HepG2 (cell line): Measurements from ENCODE around the gene ZNF26. TPM values are rescaled to one million over a fixed set of nuclear protein-coding genes. Genes with fewer than 3 reads are reported as not detected.

Experiments
- ATAC-seq: fragments of 200-7000 bp; cut with Tn5 transposase; 3 replicates; pipeline ENCODE4 v1.9.1; 2020; ENCODE audit warnings: mild to moderate bottlenecking, moderate library complexity
- BruUV-seq: library from RNA; stranded (reverse); fragments of 400-500 nt; replicated peaks from 2 replicates; lab custom pipeline; 2021; lab: Mats Ljungman, UMichigan
- CTCF ChIA-PET: fragments of 300-600 bp; formaldehyde crosslinking; extraction: SDS; loops from one replicate; lab custom pipeline; 2021; ENCODE audit warnings: low total read pairs, inconsistent platforms, low intra/inter-chr PET ratio; lab: Yijun Ruan, JAX
- POLR2A ChIA-PET: fragments of 350-600 bp; sonication (Branson Sonifier 250); formaldehyde crosslinking; loops from one replicate; lab custom pipeline; 2020; ENCODE audit warnings: antibody characterized with exemption, inconsistent platforms; lab: Yijun Ruan, JAX
- DNase-seq: peaks from one replicate; pipeline ENCODE4 v3.0.0-alpha.2; 2015; ENCODE audit warnings: low spot score
- FAIRE-seq: peaks from 3 replicates; lab custom pipeline; 2011; peaks lifted over from hg19 to GRCh38; lab: Jason Lieb, UNC
- H2AFZ ChIP-seq: one replicate; pipeline ENCODE4 v1.6.1; 2011; ENCODE audit warnings: low read length, inconsistent platforms
- H3K27ac ChIP-seq: fragments of 300-600 bp; 3 replicates; pipeline ENCODE4 v1.8.0; 2011; ENCODE audit warnings: mixed run types, mild to moderate bottlenecking, mixed read lengths, low read length, inconsistent platforms; ENCODE audit not compliant: insufficient read depth; ENCODE audit errors: extremely low read length
- H3K27me3 ChIP-seq, 2 experiments: fragments of 200-600 bp in 1 of 2; 2 replicates in 1 of 2; 3 replicates in 1 of 2; pipeline versions ENCODE4 v1.6.0 to v1.8.0; 2011; ENCODE audit warnings: low read length in 2 of 2, mild to moderate bottlenecking in 2 of 2, moderate library complexity in 2 of 2, inconsistent platforms in 1 of 2; ENCODE audit not compliant: insufficient read depth in 2 of 2, control insufficient read depth in 1 of 2
- H3K36me3 ChIP-seq, 2 experiments: fragments of 200-600 bp in 1 of 2; replicated peaks in 1 of 2; 2 replicates in 1 of 2; 3 replicates in 1 of 2; pipeline versions ENCODE4 v1.5.1 to v1.8.0; 2011; ENCODE audit warnings: low read length in 2 of 2, inconsistent platforms in 1 of 2; ENCODE audit not compliant: insufficient read depth in 2 of 2, control insufficient read depth in 1 of 2
- H3K4me1 ChIP-seq: 2 replicates; pipeline ENCODE4 v1.5.1; 2012; ENCODE audit warnings: low read length, inconsistent platforms; ENCODE audit not compliant: insufficient read depth
- H3K4me2 ChIP-seq: 2 replicates; pipeline ENCODE4 v1.6.0; 2011; ENCODE audit warnings: low read depth, low read length, inconsistent platforms
- H3K4me3 ChIP-seq, 3 experiments: fragments of 200-600 bp in 1 of 3; sonication (generic), shearing (Covaris generic) in 1 of 3; replicated peaks in 1 of 3; 2 replicates each; pipeline ENCODE4 v1.5.1; 2011 to 2016; ENCODE audit warnings: low read length in 3 of 3, inconsistent platforms in 2 of 3, low read depth in 2 of 3, mild to moderate bottlenecking in 2 of 3, control low read depth in 1 of 3, mixed read lengths in 1 of 3; ENCODE audit not compliant: insufficient read depth in 1 of 3
- H3K79me2 ChIP-seq: one replicate; pipeline ENCODE4 v1.6.1; 2011; ENCODE audit warnings: low read length, inconsistent platforms; ENCODE audit not compliant: insufficient read depth
- H3K9ac ChIP-seq: 2 replicates; pipeline ENCODE4 v1.6.0; 2011; ENCODE audit warnings: mild to moderate bottlenecking, low read depth, low read length, inconsistent platforms; ENCODE audit not compliant: insufficient read depth
- H3K9me3 ChIP-seq: 2 replicates; pipeline ENCODE4 v1.5.1; 2012; ENCODE audit warnings: mild to moderate bottlenecking, low read length
- H4K20me1 ChIP-seq: 2 replicates; pipeline ENCODE4 v1.6.0; 2011; ENCODE audit warnings: inconsistent platforms, mild to moderate bottlenecking, low read length, moderate library complexity; ENCODE audit not compliant: insufficient read depth
- GATAD2A ChIP-seq: IDR thresholded peaks from 2 replicates; pipeline ENCODE4 v1.6.1; 2016
- GFI1 ChIP-seq: sonication (generic); formaldehyde crosslinking; IDR thresholded peaks from 2 replicates; pipeline ENCODE4 v1.5.0; 2020; ENCODE audit warnings: missing genetic modification reagents, mild to moderate bottlenecking, borderline replicate concordance
- MYC ChIP-seq: sonication (generic); formaldehyde crosslinking; IDR thresholded peaks from 2 replicates; pipeline ENCODE4 v1.9.0; 2021; ENCODE audit warnings: missing genetic modification reagents, borderline replicate concordance
- POLR2AphosphoS2 ChIP-seq: IDR thresholded peaks from 2 replicates; pipeline ENCODE4 v1.6.1; 2011; ENCODE audit warnings: low read depth, low read length, improper control_type of control experiment
- PRMT3 ChIP-seq: sonication (generic); formaldehyde crosslinking; IDR thresholded peaks from 2 replicates; pipeline ENCODE4 v1.8.1; 2022; ENCODE audit warnings: low read depth, mild to moderate bottlenecking, moderate library complexity, missing genetic modification reagents, borderline replicate concordance
- SOX5 ChIP-seq: IDR thresholded peaks from 2 replicates; pipeline ENCODE4 v1.6.1; 2016; ENCODE audit warnings: borderline replicate concordance
- SRSF4 ChIP-seq: fragments of 200-400 bp; formaldehyde crosslinking; IDR thresholded peaks from one replicate; pipeline ENCODE4 v1.6.1; 2018; ENCODE audit warnings: mild to moderate bottlenecking, low read depth, low read length, moderate library complexity; ENCODE audit not compliant: poor library complexity, severe bottlenecking
- YY1 ChIP-seq: IDR thresholded peaks from 2 replicates; pipeline ENCODE4 v1.6.1; 2011; ENCODE audit warnings: low read length, low read depth, moderate library complexity, mild to moderate bottlenecking; ENCODE audit not compliant: insufficient read depth, insufficient replicate concordance
- ZNF317 ChIP-seq: sonication (generic); formaldehyde crosslinking; IDR thresholded peaks from 2 replicates; pipeline ENCODE4 v1.5.0; 2020; ENCODE audit warnings: mild to moderate bottlenecking, missing genetic modification reagents
- ZNF335 ChIP-seq: sonication (generic); formaldehyde crosslinking; IDR thresholded peaks from 2 replicates; pipeline ENCODE4 v1.4.0; 2020; ENCODE audit warnings: missing genetic modification reagents
- ZNF33A ChIP-seq: sonication (generic); formaldehyde crosslinking; IDR thresholded peaks from 2 replicates; pipeline ENCODE4 v1.5.1; 2020; ENCODE audit warnings: missing genetic modification reagents, mild to moderate bottlenecking, moderate library complexity, borderline replicate concordance
- ZNF441 ChIP-seq: sonication (generic); formaldehyde crosslinking; IDR thresholded peaks from 2 replicates; pipeline ENCODE4 v1.7.0; 2021; ENCODE audit warnings: missing genetic modification reagents, borderline replicate concordance
- ZNF451 ChIP-seq: sonication (generic); formaldehyde crosslinking; IDR thresholded peaks from 2 replicates; pipeline ENCODE4 v1.5.0; 2020; ENCODE audit warnings: mild to moderate bottlenecking, missing genetic modification reagents
- ZNF577 ChIP-seq: sonication (generic); formaldehyde crosslinking; IDR thresholded peaks from 2 replicates; pipeline ENCODE4 v1.4.0; 2020; ENCODE audit warnings: mild to moderate bottlenecking, low read depth, missing genetic modification reagents, borderline replicate concordance
- ZNF598 ChIP-seq: sonication (generic); formaldehyde crosslinking; IDR thresholded peaks from 2 replicates; pipeline ENCODE4 v1.5.1; 2020; ENCODE audit warnings: mild to moderate bottlenecking, missing genetic modification reagents, borderline replicate concordance
- ZSCAN30 ChIP-seq: sonication (generic); formaldehyde crosslinking; IDR thresholded peaks from 2 replicates; pipeline ENCODE4 v1.5.0; 2020; ENCODE audit warnings: mild to moderate bottlenecking, missing genetic modification reagents
- WGBS: methylation state at CpG from one replicate; pipeline ENCODE4 v1.1.6; 2017; ENCODE audit warnings: low lambda C conversion rate; 5-methylcytosine and 5-hydroxymethylcytosine counted together
- in situ Hi-C: cut with HindIII; loops from 2 replicates; pipeline ENCODE4 v1.10.0; 2017; ENCODE audit warnings: low pct_unique_long_range_greater_than_20kb; ENCODE audit not compliant: extremely low pct_ligation_motif_present
- intact Hi-C: fragments of 100-400 bp; cut with micrococcal nuclease; formaldehyde crosslinking; loops from one replicate; pipeline ENCODE4 v1.10.0; 2022; ENCODE audit not compliant: unreplicated experiment
- polyA plus RNA-seq, 8 experiments: library from polyadenylated mRNA; depleted of rRNA in 3 of 8; stranded (reverse) in 7 of 8; unstranded in 1 of 8; fragments of >200 nt; fragmentation: Illumina TruSeq in 4 of 8; extraction: Trizol in 4 of 8; gene quantifications; 2 replicates each; pipeline versions ENCODE4 v1.2.1 to v1.2.3, GENCODE V29; 2011 to 2016; ENCODE audit warnings: low read depth in 4 of 8, missing spikeins in 1 of 8, mixed read lengths in 1 of 8; ENCODE audit not compliant: insufficient read depth in 1 of 8
- total RNA-seq, 5 experiments: library from RNA; depleted of rRNA; stranded (reverse); fragments of >200 nt; fragmentation: Illumina TruSeq; extraction: Trizol; gene quantifications; 2 replicates each; pipeline ENCODE4 v1.2.3, GENCODE V29; 2016; ENCODE audit warnings: low read depth in 1 of 5
- TF ChIP-seq, protein P1 (sequence below): sonication (generic); formaldehyde crosslinking; IDR thresholded peaks from 2 replicates; pipeline ENCODE4 v1.5.0; 2020; ENCODE audit warnings: missing genetic modification reagents, mild to moderate bottlenecking, borderline replicate concordance
- TF ChIP-seq, protein P2 (sequence below): sonication (generic); formaldehyde crosslinking; IDR thresholded peaks from 2 replicates; pipeline ENCODE4 v1.9.0; 2021; ENCODE audit warnings: missing genetic modification reagents, mild to moderate bottlenecking, borderline replicate concordance
- TF ChIP-seq, protein P3 (sequence below): sonication (generic); formaldehyde crosslinking; IDR thresholded peaks from 2 replicates; pipeline ENCODE4; 2020; ENCODE audit warnings: missing genetic modification reagents, mild to moderate bottlenecking, borderline replicate concordance
- TF ChIP-seq, protein P4 (sequence below): IDR thresholded peaks from 2 replicates; pipeline ENCODE4 v1.6.1; 2016; ENCODE audit warnings: missing genetic modification reagents, missing compliant biosample characterization

The ZNF26 gene
- total and polyA plus RNA-seq, 2 of the 13 experiments (the other 11 are each of a cell fraction or from before 2014, with no cell fraction given): 3.8 to 6.5 TPM

DNA sequence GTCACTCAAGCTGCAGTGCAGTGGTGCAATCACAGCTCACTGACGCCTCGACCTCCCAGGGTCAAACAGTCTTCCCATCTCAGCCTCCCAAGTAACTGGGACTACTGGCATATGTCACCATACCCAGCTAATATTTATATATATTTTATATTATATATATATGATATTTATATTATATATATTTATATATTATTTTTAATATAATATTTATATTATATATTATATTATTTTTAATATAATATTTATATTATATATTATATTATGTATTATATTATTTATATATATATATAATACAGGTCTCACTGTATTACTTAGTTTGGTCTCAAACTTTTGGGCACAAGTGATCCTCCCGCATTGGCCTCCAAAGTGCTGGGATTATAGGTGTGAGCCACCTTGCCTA, 60.5 kb downstream of the ZNF26 start:
- H3K9me3 ChIP-seq: peaks cover 99% of the 10 kb centered on the region
- FAIRE-seq: no peak
- H3K4me3 ChIP-seq: no peak overlapping the region
- ATAC-seq: no peak
- no peak overlapping the region for H3K4me2 ChIP-seq
- H3K79me2 ChIP-seq: no peaks in the 10 kb centered on the region
- H3K4me1 ChIP-seq: no peaks in the 10 kb centered on the region
- DNase-seq: no peak
- ChIA-PET CTCF (no interaction called here), POLR2A (no interaction called here)
- H3K36me3 ChIP-seq: peaks cover 37 to 95% of the 10 kb centered on the region in 2 experiments
- WGBS: 98% methylated on average over 3 of the region's 3 CpGs
- BruUV-seq: no TSS peak
- no peak for TF ChIP-seq ZNF451 (CRISPR knock-in tag)
- no peak for TF ChIP-seq GFI1
- no peak for TF ChIP-seq PRMT3
- TF ChIP-seq ZNF598: no peak
- TF ChIP-seq SOX5 (CRISPR knock-in tag): no peak
- TF ChIP-seq, protein P1, sequence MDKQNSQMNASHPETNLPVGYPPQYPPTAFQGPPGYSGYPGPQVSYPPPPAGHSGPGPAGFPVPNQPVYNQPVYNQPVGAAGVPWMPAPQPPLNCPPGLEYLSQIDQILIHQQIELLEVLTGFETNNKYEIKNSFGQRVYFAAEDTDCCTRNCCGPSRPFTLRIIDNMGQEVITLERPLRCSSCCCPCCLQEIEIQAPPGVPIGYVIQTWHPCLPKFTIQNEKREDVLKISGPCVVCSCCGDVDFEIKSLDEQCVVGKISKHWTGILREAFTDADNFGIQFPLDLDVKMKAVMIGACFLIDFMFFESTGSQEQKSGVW (CRISPR knock-in tag): no peak
- no peak for TF ChIP-seq ZNF441 (CRISPR knock-in tag)
- no peak for TF ChIP-seq YY1
- TF ChIP-seq, protein P2, sequence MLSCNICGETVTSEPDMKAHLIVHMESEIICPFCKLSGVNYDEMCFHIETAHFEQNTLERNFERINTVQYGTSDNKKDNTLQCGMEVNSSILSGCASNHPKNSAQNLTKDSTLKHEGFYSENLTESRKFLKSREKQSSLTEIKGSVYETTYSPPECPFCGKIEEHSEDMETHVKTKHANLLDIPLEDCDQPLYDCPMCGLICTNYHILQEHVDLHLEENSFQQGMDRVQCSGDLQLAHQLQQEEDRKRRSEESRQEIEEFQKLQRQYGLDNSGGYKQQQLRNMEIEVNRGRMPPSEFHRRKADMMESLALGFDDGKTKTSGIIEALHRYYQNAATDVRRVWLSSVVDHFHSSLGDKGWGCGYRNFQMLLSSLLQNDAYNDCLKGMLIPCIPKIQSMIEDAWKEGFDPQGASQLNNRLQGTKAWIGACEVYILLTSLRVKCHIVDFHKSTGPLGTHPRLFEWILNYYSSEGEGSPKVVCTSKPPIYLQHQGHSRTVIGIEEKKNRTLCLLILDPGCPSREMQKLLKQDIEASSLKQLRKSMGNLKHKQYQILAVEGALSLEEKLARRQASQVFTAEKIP (CRISPR knock-in tag): no peak
- TF ChIP-seq POLR2AphosphoS2: no peak
- TF ChIP-seq, protein P3, sequence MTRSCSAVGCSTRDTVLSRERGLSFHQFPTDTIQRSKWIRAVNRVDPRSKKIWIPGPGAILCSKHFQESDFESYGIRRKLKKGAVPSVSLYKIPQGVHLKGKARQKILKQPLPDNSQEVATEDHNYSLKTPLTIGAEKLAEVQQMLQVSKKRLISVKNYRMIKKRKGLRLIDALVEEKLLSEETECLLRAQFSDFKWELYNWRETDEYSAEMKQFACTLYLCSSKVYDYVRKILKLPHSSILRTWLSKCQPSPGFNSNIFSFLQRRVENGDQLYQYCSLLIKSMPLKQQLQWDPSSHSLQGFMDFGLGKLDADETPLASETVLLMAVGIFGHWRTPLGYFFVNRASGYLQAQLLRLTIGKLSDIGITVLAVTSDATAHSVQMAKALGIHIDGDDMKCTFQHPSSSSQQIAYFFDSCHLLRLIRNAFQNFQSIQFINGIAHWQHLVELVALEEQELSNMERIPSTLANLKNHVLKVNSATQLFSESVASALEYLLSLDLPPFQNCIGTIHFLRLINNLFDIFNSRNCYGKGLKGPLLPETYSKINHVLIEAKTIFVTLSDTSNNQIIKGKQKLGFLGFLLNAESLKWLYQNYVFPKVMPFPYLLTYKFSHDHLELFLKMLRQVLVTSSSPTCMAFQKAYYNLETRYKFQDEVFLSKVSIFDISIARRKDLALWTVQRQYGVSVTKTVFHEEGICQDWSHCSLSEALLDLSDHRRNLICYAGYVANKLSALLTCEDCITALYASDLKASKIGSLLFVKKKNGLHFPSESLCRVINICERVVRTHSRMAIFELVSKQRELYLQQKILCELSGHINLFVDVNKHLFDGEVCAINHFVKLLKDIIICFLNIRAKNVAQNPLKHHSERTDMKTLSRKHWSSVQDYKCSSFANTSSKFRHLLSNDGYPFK: no peak
- TF ChIP-seq ZNF33A (CRISPR knock-in tag): no peak
- TF ChIP-seq SRSF4: no peak
- no peak for TF ChIP-seq MYC (CRISPR knock-in tag)
- TF ChIP-seq, protein P4, sequence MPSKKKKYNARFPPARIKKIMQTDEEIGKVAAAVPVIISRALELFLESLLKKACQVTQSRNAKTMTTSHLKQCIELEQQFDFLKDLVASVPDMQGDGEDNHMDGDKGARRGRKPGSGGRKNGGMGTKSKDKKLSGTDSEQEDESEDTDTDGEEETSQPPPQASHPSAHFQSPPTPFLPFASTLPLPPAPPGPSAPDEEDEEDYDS (CRISPR knock-in tag): no peak
- TF ChIP-seq ZNF317 (CRISPR knock-in tag): no peak
- TF ChIP-seq ZNF335 (CRISPR knock-in tag): no peak
- no peak for TF ChIP-seq ZSCAN30 (CRISPR knock-in tag)
- no peak for TF ChIP-seq ZNF577
- TF ChIP-seq GATAD2A: no peak
- H3K27me3 ChIP-seq: no peaks in the 10 kb centered on the region
- no peak overlapping the region for H2AFZ ChIP-seq
- intact Hi-C loops: no loop called here
- H4K20me1 ChIP-seq: no peaks in the 10 kb centered on the region
- no peak overlapping the region for H3K27ac ChIP-seq
- no peak overlapping the region for H3K9ac ChIP-seq
- in situ Hi-C loops: no loop called here
